Fibroblast of pulmonary artery (primary cell): ENCODE data around the gene UBTD2.
"Not testable (repeated sequence)": the region's sequence is repeated elsewhere in the genome, so short reads cannot be mapped to it uniquely, and the experiment has no call there.

Source experiments
- DNase-seq: peaks from one replicate; pipeline ENCODE4 v3.0.0-alpha.2; 2010; ENCODE audit warnings: low read depth
- H3K4me3 ChIP-seq: replicated peaks from 2 replicates; pipeline ENCODE4 v1.5.1; 2011; ENCODE audit warnings: low read depth, mild to moderate bottlenecking, control low read depth, low read length, moderate library complexity
- CTCF ChIP-seq: IDR thresholded peaks from 2 replicates; pipeline ENCODE4 v1.5.1; 2011; ENCODE audit warnings: mild to moderate bottlenecking, control low read depth, low read length, inconsistent platforms; ENCODE audit errors: missing control alignments

UBTD2 gene

DNA sequence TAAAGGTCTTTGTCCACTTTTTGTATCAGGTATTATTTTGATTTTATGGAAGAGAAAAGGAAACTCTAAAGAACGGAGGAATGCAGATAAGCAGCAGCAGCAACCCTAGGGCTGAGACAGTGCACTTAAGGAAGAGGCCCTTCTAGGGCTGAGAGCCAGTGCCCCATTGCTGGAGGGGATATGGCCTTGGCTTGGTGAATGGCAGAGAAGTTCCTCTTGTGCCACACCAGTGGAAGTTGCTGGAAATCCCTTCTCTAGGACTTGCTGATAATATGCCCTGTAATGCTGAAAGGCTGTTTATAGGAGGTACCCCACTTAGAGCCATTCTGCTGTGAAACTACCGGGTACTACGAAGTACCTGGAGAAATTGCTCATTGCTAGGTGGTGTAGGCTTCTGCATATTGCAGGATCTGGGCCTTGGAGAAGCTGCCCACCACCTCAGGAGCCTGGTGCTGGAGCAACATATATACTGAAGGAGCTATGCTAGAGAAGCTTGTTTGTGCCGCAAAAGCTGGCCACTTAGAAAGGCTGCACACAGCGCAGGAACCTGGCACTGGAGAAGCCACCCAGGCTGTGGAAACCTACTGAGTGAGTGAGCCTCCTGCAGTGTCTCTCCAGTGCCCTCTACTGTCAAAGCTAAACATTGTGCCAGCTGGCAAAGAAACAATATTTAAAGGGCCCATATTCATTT is 9.6 kb upstream of the UBTD2 start:
- peak; percentile 82 for DNase-seq
- no peak overlapping the region for H3K4me3 ChIP-seq
- TF ChIP-seq CTCF: peak; percentile 90

GRCh38 chr5:172291837-172292236 is 8.3 kb upstream of the UBTD2 start:
- DNase-seq: not testable (repeated sequence)

GRCh38 chr5:172288465-172288864 is 4.9 kb upstream of the UBTD2 start:
- no peak for DNase-seq
- no peak for TF ChIP-seq CTCF
- no peak overlapping the region for H3K4me3 ChIP-seq

More at GRCh38 chr5:172291837-172292236, 8.3 kb upstream of the UBTD2 start:
- H3K4me3 ChIP-seq: not testable (repeated sequence)

DNA sequence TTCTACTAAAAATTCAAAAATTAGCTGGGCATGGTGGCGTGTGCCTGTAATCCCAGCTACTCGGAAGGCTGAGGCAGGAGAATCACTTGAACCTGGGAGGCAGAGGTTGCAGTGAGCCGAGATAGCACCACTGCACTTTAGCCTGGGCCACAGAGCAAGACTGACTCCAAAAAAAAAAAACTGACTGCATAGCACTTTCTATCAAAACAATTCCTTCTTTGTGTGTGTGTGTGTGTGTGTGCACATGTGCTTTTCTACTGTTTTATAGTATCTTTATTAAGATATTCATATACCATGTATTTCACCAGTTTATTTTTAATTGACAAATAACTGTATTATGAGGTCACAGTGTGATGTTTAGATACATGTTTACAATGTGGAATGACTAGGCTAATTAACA is 3.6 kb upstream of the UBTD2 start:
- not testable (repeated sequence) for H3K4me3 ChIP-seq, DNase-seq

DNA sequence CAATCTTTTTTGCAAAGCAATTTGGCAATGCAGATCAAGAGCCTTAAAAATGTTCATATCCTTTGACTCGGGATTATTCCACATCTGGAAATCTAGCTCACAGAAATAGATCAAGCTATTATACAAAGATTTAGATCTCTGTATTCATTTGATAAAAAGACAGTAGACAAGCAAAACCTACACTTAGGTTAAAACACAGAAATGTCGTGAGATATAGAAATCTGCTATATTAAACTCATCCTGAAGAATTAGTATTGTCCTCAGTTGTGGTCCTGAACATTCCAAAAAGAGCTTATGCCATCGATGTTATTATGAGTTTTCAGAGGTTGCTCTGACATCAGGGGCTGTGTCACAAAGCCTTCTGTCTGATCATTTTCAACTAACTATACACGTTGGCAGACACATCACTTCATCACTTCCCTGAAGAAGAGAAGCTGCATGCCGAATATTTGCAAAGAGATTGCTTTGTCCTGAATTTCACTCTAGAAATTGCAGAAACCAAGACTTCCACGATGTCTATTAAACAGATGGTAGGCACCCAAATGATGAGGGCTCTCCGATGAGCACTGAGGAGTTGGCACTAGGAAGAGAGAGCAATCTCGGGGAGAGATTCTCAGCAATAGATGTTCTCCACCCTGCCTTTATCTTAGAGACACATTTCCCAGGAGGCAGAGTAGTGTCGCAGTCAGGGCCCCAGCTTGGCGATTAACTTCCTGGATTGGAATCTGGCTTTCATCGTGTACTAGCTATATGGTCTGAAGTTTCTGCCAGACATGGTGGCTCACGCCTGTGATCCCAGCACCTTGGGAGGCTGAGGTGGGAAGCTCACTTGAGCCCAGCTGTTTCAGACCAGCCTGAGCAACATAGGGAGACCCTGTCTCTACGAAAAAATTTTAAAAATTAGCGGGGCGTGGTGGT is 1.9 kb upstream of the UBTD2 start:
- no peak for DNase-seq
- no peak overlapping the region for H3K4me3 ChIP-seq

DNA sequence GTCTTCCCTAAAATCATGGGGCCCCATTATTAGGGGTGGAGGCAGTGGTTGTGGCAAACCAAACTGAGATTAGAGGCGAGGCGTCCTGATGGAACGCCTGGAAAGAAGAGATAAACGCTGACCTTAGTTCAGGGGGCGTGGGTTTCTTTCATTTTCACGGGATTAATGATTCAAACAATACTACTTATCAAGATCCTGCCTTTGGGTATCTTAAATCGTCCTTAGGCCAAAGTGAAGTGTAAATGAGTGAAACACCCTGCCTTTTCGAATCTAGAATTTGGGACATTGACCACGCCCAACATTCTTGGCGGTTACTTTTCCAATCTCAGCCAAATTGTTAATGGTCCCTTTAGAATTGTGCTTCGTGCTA is 1.0 kb upstream of the UBTD2 start:
- TF ChIP-seq CTCF: no peak
- peak overlapping the region; percentile 82 for H3K4me3 ChIP-seq
- no peak for DNase-seq

More for the DNA sequence above, 1.9 kb upstream of the UBTD2 start:
- TF ChIP-seq CTCF: no peak

- no peak for TF ChIP-seq CTCF
- peak overlapping the region; percentile 82 for H3K4me3 ChIP-seq
- DNase-seq: peak; percentile 83
Observed at GRCh38 chr5:172283862-172284610, 472 bp upstream of the UBTD2 start.
